HUDEP-2 (cell line): ENCODE results near the gene DNAJC11.

Experiments used
- DNase-seq, 76 experiments: peaks; one replicate each; lab custom pipeline; 2025; ENCODE audit not compliant: unreplicated experiment in 76 of 76; lab: John Stamatoyannopoulos, UW

Gene DNAJC11

GRCh38 chr1:6701437-6702153, at the start of gene DNAJC11:
TSS of gene DNAJC11 (minus strand) at chr1:6701816. CDS start at chr1:6701800, 16 bp downstream.
- peak in 74 of 76 experiments; percentile 28 to 93 (median 80) for DNase-seq

- no peak for DNase-seq
Measured at GRCh38 chr1:6750490-6750889, 48.9 kb upstream of the DNAJC11 start.

- DNase-seq = no peak
Measured at GRCh38 chr1:6747674-6748073, 46.1 kb upstream of the DNAJC11 start.

GRCh38 chr1:6745073-6745472, 43.5 kb upstream of the DNAJC11 start:
- DNase-seq = no peak

- DNase-seq = peak in 22 of 76 experiments; percentile 4 to 51 (median 13)
Measured at GRCh38 chr1:6743189-6744101, 41.8 kb upstream of the DNAJC11 start.

GRCh38 chr1:6742676-6743188, 41.1 kb upstream of the DNAJC11 start:
- peak in 7 of 76 experiments; percentile 1 to 7 (median 3) for DNase-seq

- DNase-seq = no peak
Measured at GRCh38 chr1:6738987-6739676, 37.5 kb upstream of the DNAJC11 start.

GRCh38 chr1:6732942-6733341, 31.3 kb upstream of the DNAJC11 start:
- no peak for DNase-seq

- DNase-seq = no peak
Measured at GRCh38 chr1:6731905-6732304, 30.3 kb upstream of the DNAJC11 start.

GRCh38 chr1:6730880-6731279, 29.3 kb upstream of the DNAJC11 start:
- no peak for DNase-seq

- DNase-seq = no peak
Measured at GRCh38 chr1:6730473-6730872, 28.9 kb upstream of the DNAJC11 start.

- peak in 59 of 76 experiments; percentile 2 to 60 (median 37) for DNase-seq
Measured at GRCh38 chr1:6727535-6727934, 25.9 kb upstream of the DNAJC11 start.

- DNase-seq = no peak
Measured at GRCh38 chr1:6726253-6726652, 24.6 kb upstream of the DNAJC11 start.

- DNase-seq = no peak
Measured at GRCh38 chr1:6724517-6725141, 23.0 kb upstream of the DNAJC11 start.

- DNase-seq = no peak
Measured at GRCh38 chr1:6723621-6724428, 22.2 kb upstream of the DNAJC11 start.

GRCh38 chr1:6711174-6711573, 9.6 kb upstream of the DNAJC11 start:
- DNase-seq = no peak

- DNase-seq = no peak
Measured at GRCh38 chr1:6704746-6705145, 3.1 kb upstream of the DNAJC11 start.

- peak in 7 of 76 experiments; percentile 6 to 23 (median 9) for DNase-seq
Measured at GRCh38 chr1:6703016-6703415, 1.4 kb upstream of the DNAJC11 start.

- peak in 2 of 76 experiments; percentile 28 to 40 for DNase-seq
Measured at GRCh38 chr1:6700853-6701436, 671 bp downstream of the DNAJC11 start.
